ENCODE measurements around the gene RAB7B.
A peak's percentile ranks its signal among the peaks of the same experiment; 100 is the strongest.

Gene RAB7B

DNA sequence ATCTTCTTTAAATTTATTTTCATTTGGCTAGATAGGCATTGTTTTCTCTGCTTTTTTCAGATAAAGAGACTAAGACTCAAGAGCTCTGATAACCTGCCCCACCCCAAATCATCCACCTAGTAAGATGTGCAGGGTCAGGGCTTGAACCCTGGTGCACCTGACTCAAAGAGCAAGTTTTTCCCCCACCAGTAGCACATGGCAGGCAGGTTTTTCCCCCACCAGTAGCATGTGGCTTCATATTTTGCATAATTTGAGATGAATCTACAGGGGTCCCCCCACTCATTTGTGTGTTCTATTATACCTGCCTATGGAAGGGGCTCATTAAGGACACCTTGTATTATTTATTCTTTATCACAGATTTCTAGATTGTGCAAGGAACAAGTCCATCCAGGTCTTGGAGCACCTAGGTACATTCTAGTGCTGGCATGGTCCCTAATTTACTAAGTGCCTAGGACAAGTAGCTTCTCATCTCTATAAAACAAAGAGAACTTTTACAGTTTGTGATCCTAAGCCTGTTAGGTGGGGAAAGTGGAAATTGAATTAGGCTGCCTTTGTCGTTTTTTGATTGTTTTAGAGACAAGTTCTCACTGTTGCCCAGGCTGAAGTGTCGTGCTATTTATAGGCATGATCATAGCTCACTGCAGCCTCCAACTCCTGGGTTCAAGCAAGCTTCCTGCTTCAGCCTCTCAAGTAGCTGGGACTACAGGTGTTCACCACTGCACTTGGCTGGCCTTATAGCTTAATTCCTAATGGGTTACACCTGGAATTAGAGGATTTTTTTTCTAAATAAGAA lies 33.7 kb upstream of the RAB7B start:
- TF ChIP-seq, protein P1, sequence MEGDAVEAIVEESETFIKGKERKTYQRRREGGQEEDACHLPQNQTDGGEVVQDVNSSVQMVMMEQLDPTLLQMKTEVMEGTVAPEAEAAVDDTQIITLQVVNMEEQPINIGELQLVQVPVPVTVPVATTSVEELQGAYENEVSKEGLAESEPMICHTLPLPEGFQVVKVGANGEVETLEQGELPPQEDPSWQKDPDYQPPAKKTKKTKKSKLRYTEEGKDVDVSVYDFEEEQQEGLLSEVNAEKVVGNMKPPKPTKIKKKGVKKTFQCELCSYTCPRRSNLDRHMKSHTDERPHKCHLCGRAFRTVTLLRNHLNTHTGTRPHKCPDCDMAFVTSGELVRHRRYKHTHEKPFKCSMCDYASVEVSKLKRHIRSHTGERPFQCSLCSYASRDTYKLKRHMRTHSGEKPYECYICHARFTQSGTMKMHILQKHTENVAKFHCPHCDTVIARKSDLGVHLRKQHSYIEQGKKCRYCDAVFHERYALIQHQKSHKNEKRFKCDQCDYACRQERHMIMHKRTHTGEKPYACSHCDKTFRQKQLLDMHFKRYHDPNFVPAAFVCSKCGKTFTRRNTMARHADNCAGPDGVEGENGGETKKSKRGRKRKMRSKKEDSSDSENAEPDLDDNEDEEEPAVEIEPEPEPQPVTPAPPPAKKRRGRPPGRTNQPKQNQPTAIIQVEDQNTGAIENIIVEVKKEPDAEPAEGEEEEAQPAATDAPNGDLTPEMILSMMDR (IDR thresholded peaks at IDR 0.05; ENCODE audit: low read depth, low read length) = no peak
- TF ChIP-seq, protein P2, sequence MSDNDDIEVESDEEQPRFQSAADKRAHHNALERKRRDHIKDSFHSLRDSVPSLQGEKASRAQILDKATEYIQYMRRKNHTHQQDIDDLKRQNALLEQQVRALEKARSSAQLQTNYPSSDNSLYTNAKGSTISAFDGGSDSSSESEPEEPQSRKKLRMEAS (IDR thresholded peaks at IDR 0.05; ENCODE audit: low read depth, low read length) = peak; percentile 47; the same call in 1 of the 2 replicates
- DNase-seq (ENCODE audit: low read depth) = no peak
- H3K4me3 ChIP-seq (ENCODE audit: low read depth, low read length) = no peak overlapping the region

DNA sequence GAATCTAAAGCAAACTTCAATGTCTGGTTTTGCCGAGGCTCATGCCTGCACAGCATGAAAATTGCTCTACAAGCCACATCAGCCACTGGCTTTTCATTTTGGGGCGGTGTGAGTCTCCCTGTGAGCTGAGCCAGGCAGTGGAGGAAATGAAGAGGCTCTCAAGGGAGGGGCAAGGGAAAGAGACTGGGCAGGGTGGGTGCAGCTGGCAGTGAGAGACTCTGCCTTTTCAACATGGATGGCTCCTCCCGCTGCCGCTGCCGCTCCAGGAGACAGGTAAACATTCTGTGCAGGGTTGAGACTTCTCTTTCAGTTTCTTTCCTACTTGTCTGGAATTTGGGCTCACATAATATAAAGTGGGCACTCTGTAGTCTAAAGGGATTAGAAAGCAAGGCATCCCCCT lies 31.8 kb upstream of the RAB7B start:
- DNase-seq (ENCODE audit: low read depth) = no peak
- H3K4me3 ChIP-seq (ENCODE audit: low read depth, low read length) = no peak overlapping the region
- TF ChIP-seq MYC (IDR thresholded peaks at IDR 0.05; ENCODE audit: low read depth, low read length) = no peak

DNA sequence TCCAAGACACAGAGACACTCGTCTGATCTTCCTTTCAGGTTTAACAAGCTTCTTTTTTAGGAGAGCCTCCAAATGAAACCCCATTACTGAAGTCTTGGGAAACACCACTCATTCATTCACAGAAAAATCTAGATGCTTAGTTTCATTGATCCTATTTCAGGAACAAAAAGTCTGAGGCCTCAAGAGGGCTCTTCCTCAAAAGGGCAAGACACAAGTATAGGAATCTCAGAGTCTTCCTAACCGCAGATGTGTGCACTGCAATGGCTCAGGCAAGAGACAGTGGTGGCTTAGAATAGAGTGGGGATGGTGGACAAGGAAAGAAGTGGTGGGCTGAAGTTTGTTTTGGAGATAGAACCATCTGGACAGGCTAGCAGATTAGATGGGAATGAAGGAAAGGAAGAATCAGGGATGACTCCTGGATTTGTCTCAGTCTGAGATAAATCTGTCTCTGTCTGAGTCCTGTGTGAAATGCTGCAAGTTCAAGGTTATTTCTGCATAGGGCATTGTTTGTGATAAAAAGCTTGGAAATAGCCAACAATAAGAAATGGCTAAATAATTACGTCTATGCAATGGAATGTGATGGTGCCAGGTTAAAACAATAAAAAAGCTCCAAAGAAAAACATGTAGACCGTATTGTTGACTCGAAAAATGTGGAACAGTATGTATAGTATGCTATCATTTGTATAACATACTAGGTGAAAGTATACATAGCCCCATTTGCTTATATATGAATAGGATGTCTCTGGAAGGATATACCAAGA lies 29.4 kb upstream of the RAB7B start:
- TF ChIP-seq POLR2A (IDR thresholded peaks at IDR 0.05; ENCODE audit: extremely low read depth, insufficient read length) (no peak), MYC (IDR thresholded peaks at IDR 0.05; ENCODE audit: low read depth, low read length) (no peak)
- TF ChIP-seq, protein P2 (IDR thresholded peaks at IDR 0.05; ENCODE audit: low read depth, low read length) = no peak
- TF ChIP-seq, protein P1 (IDR thresholded peaks at IDR 0.05; ENCODE audit: low read depth, low read length) = no peak
- no peak for DNase-seq (ENCODE audit: low read depth)
- H3K4me3 ChIP-seq (ENCODE audit: low read depth, low read length) = no peak overlapping the region

DNA sequence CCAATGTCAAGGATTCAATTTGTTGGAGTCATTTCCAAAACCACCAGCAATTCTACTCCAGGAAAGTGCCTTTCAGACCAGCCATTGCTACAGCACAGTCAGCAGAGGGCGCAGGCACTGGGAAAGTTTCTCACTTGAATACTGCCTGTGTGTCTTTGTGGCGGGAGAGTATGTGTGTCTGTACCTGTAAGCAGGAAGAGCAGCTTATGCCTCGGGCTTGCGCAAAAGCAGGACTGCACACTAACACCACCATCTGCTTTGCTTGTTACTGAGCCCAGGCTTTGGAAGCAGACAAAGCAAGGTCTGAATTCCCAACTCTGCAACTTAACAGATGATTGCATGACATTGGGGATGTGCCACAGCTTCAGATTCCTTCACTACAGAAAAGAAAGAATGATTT lies 27.5 kb upstream of the RAB7B start:
- TF ChIP-seq, protein P2 (IDR thresholded peaks at IDR 0.05; ENCODE audit: low read depth, low read length) = peak; percentile 28
- TF ChIP-seq, protein P1 (IDR thresholded peaks at IDR 0.05; ENCODE audit: low read depth, low read length) = peak; percentile 98
- TF ChIP-seq POLR2A (IDR thresholded peaks at IDR 0.05; ENCODE audit: extremely low read depth, insufficient read length) (no peak), MYC (IDR thresholded peaks at IDR 0.05; ENCODE audit: low read depth, low read length) (no peak)
- DNase-seq (ENCODE audit: low read depth) = peak; percentile 92
- H3K4me3 ChIP-seq (ENCODE audit: low read depth, low read length) = no peak overlapping the region

DNA sequence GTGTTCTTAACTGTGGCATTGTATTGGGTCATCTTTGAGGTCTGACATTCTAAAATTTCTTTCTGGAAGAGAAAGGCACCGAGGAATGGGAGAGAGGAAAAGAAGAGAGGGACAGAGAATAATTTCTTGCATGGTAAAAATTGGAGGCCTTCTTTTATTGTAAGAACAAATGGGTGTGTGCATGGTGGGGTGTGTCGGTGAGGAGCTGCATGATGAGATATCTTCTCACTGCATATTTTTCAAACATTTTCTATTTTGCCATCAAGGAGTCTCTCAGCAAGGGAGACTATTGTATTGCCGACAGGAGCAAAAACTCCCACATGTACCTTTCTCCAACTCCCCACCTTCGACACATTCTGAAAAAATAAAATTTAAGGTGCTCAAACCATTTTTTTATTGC lies 27.0 kb upstream of the RAB7B start:
- DNase-seq (ENCODE audit: low read depth) = no peak
- TF ChIP-seq, protein P2 (IDR thresholded peaks at IDR 0.05; ENCODE audit: low read depth, low read length) = no peak
- TF ChIP-seq, protein P1 (IDR thresholded peaks at IDR 0.05; ENCODE audit: low read depth, low read length) = no peak
- TF ChIP-seq MYC (IDR thresholded peaks at IDR 0.05; ENCODE audit: low read depth, low read length) (no peak), POLR2A (IDR thresholded peaks at IDR 0.05; ENCODE audit: extremely low read depth, insufficient read length) (no peak)
- H3K4me3 ChIP-seq (ENCODE audit: low read depth, low read length) = no peak overlapping the region

DNA sequence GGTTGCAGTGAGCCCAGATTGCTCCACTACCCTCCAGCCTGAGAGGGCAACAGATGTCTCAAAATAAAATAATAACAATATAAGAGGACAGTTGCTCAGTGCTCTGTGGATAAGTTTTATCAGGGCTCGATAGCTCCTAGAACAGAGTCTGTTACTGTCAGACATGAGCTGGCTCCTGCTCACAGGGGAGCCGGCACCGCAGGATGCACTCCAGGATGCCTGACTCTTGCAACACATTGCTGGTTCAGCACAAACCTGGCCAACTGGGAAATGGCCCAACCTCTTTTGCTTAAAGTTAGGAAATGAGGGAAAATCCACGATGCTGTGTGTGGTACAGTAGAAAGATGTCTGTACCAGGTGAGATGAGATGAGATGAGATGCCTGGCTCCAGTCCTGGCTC lies 26.3 kb upstream of the RAB7B start:
- TF ChIP-seq MYC (IDR thresholded peaks at IDR 0.05; ENCODE audit: low read depth, low read length) = no peak
- no peak for TF ChIP-seq POLR2A (IDR thresholded peaks at IDR 0.05; ENCODE audit: extremely low read depth, insufficient read length)
- TF ChIP-seq, protein P1 (IDR thresholded peaks at IDR 0.05; ENCODE audit: low read depth, low read length) = no peak
- TF ChIP-seq, protein P2 (IDR thresholded peaks at IDR 0.05; ENCODE audit: low read depth, low read length) = no peak
- no peak overlapping the region for H3K4me3 ChIP-seq (ENCODE audit: low read depth, low read length)
- no peak for DNase-seq (ENCODE audit: low read depth)

All from NB4 (cell line).